Neural progenitor cell (in vitro differentiated cells): Measurements from ENCODE around the gene FARP2. TPM values are rescaled to one million over a fixed set of nuclear protein-coding genes. Genes with fewer than 3 reads are reported as not detected.

Experiments
- DNase-seq: peaks from one replicate; pipeline ENCODE4 v3.0.0-alpha.2; 2016; ENCODE audit warnings: low spot score
- H2AFZ ChIP-seq: fragments of 200-600 bp; sonication (generic); replicated peaks from 2 replicates; pipeline ENCODE4 v1.6.1; 2016; ENCODE audit warnings: antibody characterized with exemption
- H3F3A ChIP-seq: fragments of 200-600 bp; sonication (generic); 2 replicates; pipeline ENCODE4 v1.6.1; 2016; ENCODE audit warnings: antibody characterized with exemption, low read depth
- H3K27ac ChIP-seq: fragments of 200-600 bp; sonication (generic); 2 replicates; pipeline ENCODE4 v1.5.1; 2016; ENCODE audit warnings: mild to moderate bottlenecking
- H3K27me3 ChIP-seq: fragments of 200-600 bp; sonication (generic); 2 replicates; pipeline ENCODE4 v1.6.1; 2016; ENCODE audit warnings: mild to moderate bottlenecking, moderate library complexity
- H3K36me3 ChIP-seq: fragments of 200-600 bp; sonication (generic); 2 replicates; pipeline ENCODE4 v1.5.1; 2016
- H3K4me1 ChIP-seq: fragments of 200-600 bp; sonication (generic); 2 replicates; pipeline ENCODE4 v1.6.1; 2016; ENCODE audit warnings: mixed run types
- H3K4me2 ChIP-seq: fragments of 200-600 bp; sonication (generic); 2 replicates; pipeline ENCODE4 v1.6.1; 2016
- H3K4me3 ChIP-seq: fragments of 200-600 bp; sonication (generic); 2 replicates; pipeline ENCODE4 v1.5.1; 2016
- H3K79me2 ChIP-seq: fragments of 200-600 bp; sonication (generic); 2 replicates; pipeline ENCODE4 v1.6.1; 2016; ENCODE audit warnings: low read depth
- H3K9ac ChIP-seq: fragments of 200-600 bp; sonication (generic); 2 replicates; pipeline ENCODE4 v1.6.1; 2016
- H3K9me3 ChIP-seq: fragments of 200-600 bp; sonication (generic); 2 replicates; pipeline ENCODE4 v1.5.1; 2016; ENCODE audit warnings: low read depth
- H4K20me1 ChIP-seq: fragments of 200-600 bp; sonication (generic); 2 replicates; pipeline ENCODE4 v1.6.1; 2016; ENCODE audit warnings: low read depth
- H3K27ac Mint-ChIP-seq: 3 replicates; pipeline ENCODE4 v1.8.0; 2021; ENCODE audit warnings: mixed read lengths
- H3K27me3 Mint-ChIP-seq: 2 replicates; pipeline ENCODE4 v1.8.0; 2022; ENCODE audit warnings: low read depth, mild to moderate bottlenecking, inconsistent platforms, moderate library complexity, mixed read lengths; ENCODE audit not compliant: insufficient read depth
- H3K36me3 Mint-ChIP-seq: 3 replicates; pipeline ENCODE4 v1.8.0; 2021; ENCODE audit warnings: mixed read lengths
- H3K4me1 Mint-ChIP-seq: 3 replicates; pipeline ENCODE4 v1.8.0; 2021; ENCODE audit warnings: mixed read lengths
- H3K4me3 Mint-ChIP-seq: 3 replicates; pipeline ENCODE4 v1.8.0; 2021; ENCODE audit warnings: mild to moderate bottlenecking, moderate library complexity, mixed read lengths
- H3K9me3 Mint-ChIP-seq: 3 replicates; pipeline ENCODE4 v1.8.0; 2020; ENCODE audit warnings: mixed read lengths
- CTCF ChIP-seq: fragments of 200-600 bp; sonication (generic); IDR thresholded peaks from 2 replicates; pipeline ENCODE4 v1.5.1; 2017; ENCODE audit warnings: antibody characterized with exemption, mild to moderate bottlenecking
- EZH2 ChIP-seq: fragments of 200-600 bp; sonication (generic); IDR thresholded peaks from 2 replicates; pipeline ENCODE4 v1.6.1; 2017; ENCODE audit warnings: antibody characterized with exemption, mild to moderate bottlenecking, moderate library complexity
- EZH2phosphoT487 ChIP-seq: fragments of 200-600 bp; sonication (generic); IDR thresholded peaks from 2 replicates; pipeline ENCODE4 v1.6.1; 2017; ENCODE audit warnings: antibody characterized with exemption
- total RNA-seq: library from RNA; depleted of rRNA; stranded (reverse); fragments of >200 nt; gene quantifications from 2 replicates; pipeline ENCODE4 v1.2.3, GENCODE V29; 2015; ENCODE audit warnings: low replicate concordance

FARP2 gene
- total RNA-seq, 1 donor from 2014 or later = 32.3 TPM

DNA sequence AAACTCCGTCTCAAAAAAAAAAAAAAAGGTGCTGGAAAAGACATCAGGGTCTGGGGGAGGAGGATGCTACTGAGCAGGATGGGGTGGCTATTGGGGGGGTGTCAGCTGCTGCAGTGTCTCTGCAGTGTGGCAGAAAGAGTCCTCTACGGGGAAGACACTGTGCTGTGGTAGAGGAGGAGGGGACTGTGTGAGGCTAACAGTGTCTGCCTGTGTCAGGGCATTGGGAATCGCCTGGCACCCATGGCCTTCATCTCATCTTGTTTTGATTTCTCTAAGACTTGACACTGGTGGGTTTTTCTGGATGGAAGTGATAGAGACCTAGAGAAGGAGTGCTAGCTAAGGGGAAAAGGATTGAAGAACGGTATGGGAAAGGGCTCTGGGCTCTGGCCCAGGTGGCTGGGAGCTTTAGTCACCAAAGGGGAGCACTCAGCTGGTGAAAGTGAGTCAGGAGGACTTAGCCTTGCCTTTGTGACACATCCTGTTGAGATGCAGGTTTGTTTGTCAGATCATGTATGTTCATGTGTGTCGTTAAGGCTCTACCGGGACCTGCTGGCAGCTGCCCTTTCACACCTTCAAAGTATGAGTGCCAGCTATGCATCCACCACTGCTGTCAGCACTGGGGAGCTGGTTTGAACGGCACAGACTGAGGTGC, 58.0 kb downstream of the FARP2 start:
- Histone ChIP-seq H3K4me1 (no peaks in the 10 kb centered on the region), H3K79me2 (no peaks in the 10 kb centered on the region), H3K27ac (no peak overlapping the region), H3K9me3 (no peaks in the 10 kb centered on the region), H3K27me3 (no peaks in the 10 kb centered on the region), H3K4me3 (no peak overlapping the region), H4K20me1 (no peaks in the 10 kb centered on the region), H3K9ac (no peak overlapping the region), H3F3A (no peaks in the 10 kb centered on the region), H3K4me2 (no peak overlapping the region), H2AFZ (no peak overlapping the region), H3K36me3 (no peaks in the 10 kb centered on the region)
- Mint-ChIP-seq H3K36me3 (peaks cover 25% of the 10 kb centered on the region), H3K27ac (no peak overlapping the region), H3K9me3 (no peaks in the 10 kb centered on the region), H3K27me3 (no peaks in the 10 kb centered on the region), H3K4me3 (no peak overlapping the region), H3K4me1 (no peaks in the 10 kb centered on the region)
- no peak for DNase-seq
- TF ChIP-seq EZH2phosphoT487 = no peak
- TF ChIP-seq CTCF = no peak

DNA sequence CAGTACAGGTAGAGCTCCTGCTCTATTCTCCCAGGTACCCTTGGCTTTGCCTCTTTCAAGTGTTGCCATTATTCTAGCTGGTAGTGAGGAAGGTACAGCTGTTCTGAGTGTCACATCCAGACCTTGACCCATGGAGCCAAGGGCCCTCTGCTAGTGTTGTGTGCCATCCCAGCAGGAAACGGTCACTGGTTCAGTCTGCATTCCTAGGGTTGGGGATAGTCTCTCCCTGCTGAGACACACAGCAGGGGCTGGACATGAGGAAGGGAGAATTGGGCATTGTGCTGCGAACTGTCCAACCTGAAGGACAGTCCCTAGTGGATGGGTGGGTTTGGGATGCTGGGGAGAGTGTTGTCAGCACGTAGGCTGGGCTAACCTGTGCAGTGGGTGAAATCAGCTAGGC, 59.1 kb downstream of the FARP2 start:
- peak overlapping the region; percentile 74 for H3K27ac Mint-ChIP-seq

DNA sequence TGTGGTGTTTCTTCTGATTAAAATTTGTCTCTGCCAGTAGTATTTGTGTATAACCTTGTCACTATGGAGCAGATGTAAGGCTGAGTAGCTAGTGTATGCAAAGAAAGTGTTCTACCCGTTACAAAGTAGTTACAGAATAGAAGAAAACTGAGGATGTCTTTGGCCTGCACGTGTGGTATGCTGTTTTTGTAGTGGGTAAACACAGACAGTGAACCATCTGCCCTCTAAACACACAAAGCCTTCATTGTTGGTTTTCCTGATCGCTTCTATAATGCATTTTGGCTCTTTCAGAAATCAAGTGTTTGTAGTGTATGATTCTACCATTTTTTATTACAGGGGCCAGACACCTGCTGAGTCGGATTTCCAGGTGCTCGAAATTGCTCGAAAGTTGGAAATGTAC, 61.5 kb downstream of the FARP2 start:
- Histone ChIP-seq H3K9ac (no peak overlapping the region), H3K9me3 (no peaks in the 10 kb centered on the region), H2AFZ (no peak overlapping the region), H3K4me2 (no peak overlapping the region), H3K27ac (no peak overlapping the region), H3K36me3 (no peaks in the 10 kb centered on the region), H3K27me3 (no peaks in the 10 kb centered on the region), H3F3A (no peaks in the 10 kb centered on the region), H3K4me1 (no peaks in the 10 kb centered on the region), H3K4me3 (no peak overlapping the region), H3K79me2 (no peaks in the 10 kb centered on the region), H4K20me1 (no peaks in the 10 kb centered on the region)
- no peak for TF ChIP-seq EZH2phosphoT487
- no peak for TF ChIP-seq EZH2
- TF ChIP-seq CTCF = no peak
- Mint-ChIP-seq H3K36me3 (peaks cover 30% of the 10 kb centered on the region), H3K4me3 (no peak overlapping the region), H3K27ac (no peak overlapping the region), H3K4me1 (no peaks in the 10 kb centered on the region), H3K27me3 (no peaks in the 10 kb centered on the region), H3K9me3 (no peaks in the 10 kb centered on the region)
- DNase-seq = no peak

More for the DNA sequence above, 59.1 kb downstream of the FARP2 start:
- H3K4me1 Mint-ChIP-seq = no peaks in the 10 kb centered on the region
- DNase-seq = no peak
- H3K9me3 ChIP-seq = no peaks in the 10 kb centered on the region
- H2AFZ ChIP-seq = no peak overlapping the region
- no peak overlapping the region for H3K9ac ChIP-seq
- no peaks in the 10 kb centered on the region for H3K27me3 Mint-ChIP-seq
- H3K36me3 Mint-ChIP-seq = peaks cover 28% of the 10 kb centered on the region
- H3K79me2 ChIP-seq = no peaks in the 10 kb centered on the region
- no peaks in the 10 kb centered on the region for H3F3A ChIP-seq
- no peak overlapping the region for H3K4me3 ChIP-seq
- H3K36me3 ChIP-seq = no peaks in the 10 kb centered on the region
- H4K20me1 ChIP-seq = no peaks in the 10 kb centered on the region
- H3K4me2 ChIP-seq = no peak overlapping the region
- no peak for TF ChIP-seq EZH2
- no peak for TF ChIP-seq CTCF
- TF ChIP-seq EZH2phosphoT487 = no peak
- no peaks in the 10 kb centered on the region for H3K27me3 ChIP-seq
- H3K4me1 ChIP-seq = no peaks in the 10 kb centered on the region
- H3K9me3 Mint-ChIP-seq = no peaks in the 10 kb centered on the region
- H3K4me3 Mint-ChIP-seq = no peak overlapping the region
- H3K27ac ChIP-seq = no peak overlapping the region
